ENCODE results near the gene UBE2O. TPM values are rescaled to one million over a fixed set of nuclear protein-coding genes. Genes with fewer than 3 reads are reported as not detected.

UBE2O gene
- total and polyA plus RNA-seq, 2 donors (not counting 3 experiments of a cell fraction or from before 2014, with no cell fraction given): 13.9 to 34.1 TPM

GRCh38 chr17:76481071-76481655 is 28.2 kb upstream of the UBE2O start:
- Histone ChIP-seq H3K4me3 (replicated peaks in 1 of 3; ENCODE audit: insufficient read depth in 1 of 3, low read depth in 1 of 3, low read length in 3 of 3) (no peak overlapping the region), H2AFZ (ENCODE audit: low read depth, low read length) (no peak overlapping the region), H3K36me3 (ENCODE audit: control insufficient read depth in 2 of 2, extremely low read depth in 1 of 2, insufficient read depth in 2 of 2, low read length in 2 of 2) (peaks cover 0 to 4% of the 10 kb centered on the region in 2 experiments), H3K4me2 (ENCODE audit: insufficient read depth, low read length) (no peak overlapping the region), H3K9me1 (replicated peaks; ENCODE audit: control insufficient read depth, extremely low read depth, insufficient read depth, low read length) (no peaks in the 10 kb centered on the region), H3K9ac (replicated peaks; ENCODE audit: extremely low read depth, insufficient read depth, low read length) (no peak overlapping the region), H3K27ac (ENCODE audit: insufficient read depth, low read depth, low read length) (no peak overlapping the region), H3K4me1 (ENCODE audit: control insufficient read depth, extremely low read depth, insufficient read depth, low read length) (peaks cover 15% of the 10 kb centered on the region), H4K20me1 (replicated peaks; ENCODE audit: control insufficient read depth, extremely low read depth, insufficient read depth, low read length) (no peaks in the 10 kb centered on the region), H3K9me3 (replicated peaks; ENCODE audit: control insufficient read depth, insufficient read depth, low read length) (no peaks in the 10 kb centered on the region), H3K27me3 (ENCODE audit: control insufficient read depth in 2 of 2, insufficient read depth in 2 of 2, low read length in 2 of 2) (no peaks in the 10 kb centered on the region), H3K79me2 (ENCODE audit: control insufficient read depth, insufficient read depth, low read length) (no peaks in the 10 kb centered on the region)
- no TSS peak for BruUV-seq (replicated peaks)
- CTCF ChIA-PET: interaction anchor here (1.0 kb wide), 1 partner anchor 23 kb away, joined by 3 read pairs; no protein-coding TSS in a partner anchor
- no peak for TF ChIP-seq MAX (IDR thresholded peaks at IDR 0.05; ENCODE audit: insufficient read depth, insufficient read length)
- TF ChIP-seq POLR2A (IDR thresholded peaks at IDR 0.05; ENCODE audit: low read depth, low read length): no peak
- TF ChIP-seq GATA2 (IDR thresholded peaks at IDR 0.05; ENCODE audit: insufficient read depth, insufficient read length, low read depth, low read length): no peak
- no peak for TF ChIP-seq POLR2AphosphoS5 (IDR thresholded peaks at IDR 0.05; ENCODE audit: insufficient read depth, low read depth, low read length)
- no peak for TF ChIP-seq CTCF (IDR thresholded peaks at IDR 0.05; ENCODE audit: extremely low read depth in 1 of 2, insufficient read depth in 1 of 2, low read depth in 1 of 2, low read length in 2 of 2)
- TF ChIP-seq EZH2 (IDR thresholded peaks at IDR 0.05; ENCODE audit: borderline replicate concordance, low read depth, low read length, severe bottlenecking): no peak
- TF ChIP-seq FOS (IDR thresholded peaks at IDR 0.05; ENCODE audit: borderline replicate concordance, insufficient read depth, low read length): no peak
- dilution Hi-C loops (cut with MboI; ENCODE audit: extremely low pct_ligation_motif_present, low sequenced_read_pairs): no loop called here
- POLR2A ChIA-PET: no interaction called here
- DNase-seq (ENCODE audit: low read depth, low spot score) (no peak), FAIRE-seq (no peak)
- intact Hi-C loops (cut with micrococcal nuclease): loop anchor here (1.0 kb wide), 1 partner anchor 42 kb away; no protein-coding TSS in a partner anchor
